GF-D8 (cell line): ENCODE results near the gene SENP5.
"Not testable (repeated sequence)": the region's sequence is repeated elsewhere in the genome, so short reads cannot be mapped to it uniquely, and the experiment has no call there.

Source experiments
- DNase-seq: peaks from one replicate; lab custom pipeline; 2025; lab: John Stamatoyannopoulos, UW

SENP5 gene

GRCh38 chr3:196867507-196868296 lies at the start of gene SENP5:
SENP5 (plus strand) TSS chr3:196867920; CDS start chr3:196885182, 17,262 bp downstream.
- peak; percentile 66 for DNase-seq

GRCh38 chr3:196821806-196822355 lies 45.8 kb upstream of the SENP5 start:
- DNase-seq = no peak

GRCh38 chr3:196829651-196830050 lies 38.1 kb upstream of the SENP5 start:
- DNase-seq = not testable (repeated sequence)

GRCh38 chr3:196835086-196835485 lies 32.6 kb upstream of the SENP5 start:
- no peak for DNase-seq

GRCh38 chr3:196836626-196837025 lies 31.1 kb upstream of the SENP5 start:
- not testable (repeated sequence) for DNase-seq

GRCh38 chr3:196837819-196838420 lies 29.8 kb upstream of the SENP5 start:
- peak; percentile 14 for DNase-seq

GRCh38 chr3:196839351-196839750 lies 28.4 kb upstream of the SENP5 start:
- DNase-seq = not testable (repeated sequence)

- no peak for DNase-seq
Observed at GRCh38 chr3:196842567-196843434, 24.9 kb upstream of the SENP5 start.

GRCh38 chr3:196843435-196844110 lies 24.1 kb upstream of the SENP5 start:
- no peak for DNase-seq

GRCh38 chr3:196844235-196845219 lies 23.2 kb upstream of the SENP5 start:
- DNase-seq = not testable (repeated sequence)

- DNase-seq = not testable (repeated sequence)
Observed at GRCh38 chr3:196848375-196848774, 19.3 kb upstream of the SENP5 start.

- no peak for DNase-seq
Observed at GRCh38 chr3:196849180-196849741, 18.5 kb upstream of the SENP5 start.

- not testable (repeated sequence) for DNase-seq
Observed at GRCh38 chr3:196863000-196863399, 4.7 kb upstream of the SENP5 start.

- DNase-seq = no peak
Observed at GRCh38 chr3:196867155-196867506, 589 bp upstream of the SENP5 start.

GRCh38 chr3:196868297-196868661 lies 559 bp downstream of the SENP5 start:
- DNase-seq = no peak

GRCh38 chr3:196872316-196872715 lies 4.6 kb downstream of the SENP5 start:
- no peak for DNase-seq

GRCh38 chr3:196874511-196875094 lies 6.9 kb downstream of the SENP5 start:
- not testable (repeated sequence) for DNase-seq

GRCh38 chr3:196875258-196875657 lies 7.5 kb downstream of the SENP5 start:
- no peak for DNase-seq

- DNase-seq = no peak
Observed at GRCh38 chr3:196883361-196883760, 15.6 kb downstream of the SENP5 start.

- no peak for DNase-seq
Observed at GRCh38 chr3:196886144-196886543, 18.4 kb downstream of the SENP5 start.
